VCaP (cell line): ENCODE measurements around the gene ITGB5.
"Not testable (repeated sequence)": the region's sequence is repeated elsewhere in the genome, so short reads cannot be mapped to it uniquely, and the experiment has no call there.

Experiments used
- H3K27ac ChIP-seq: fragments of 450-650 bp; 2 replicates; pipeline ENCODE4 v1.5.1; 2017
- TF ChIP-seq, protein P1 (sequence below): fragments of 450-650 bp; conservative IDR thresholded peaks from 2 replicates; pipeline ENCODE4 v1.5.1; 2017; ENCODE audit warnings: mild to moderate bottlenecking, moderate library complexity

Gene ITGB5

DNA sequence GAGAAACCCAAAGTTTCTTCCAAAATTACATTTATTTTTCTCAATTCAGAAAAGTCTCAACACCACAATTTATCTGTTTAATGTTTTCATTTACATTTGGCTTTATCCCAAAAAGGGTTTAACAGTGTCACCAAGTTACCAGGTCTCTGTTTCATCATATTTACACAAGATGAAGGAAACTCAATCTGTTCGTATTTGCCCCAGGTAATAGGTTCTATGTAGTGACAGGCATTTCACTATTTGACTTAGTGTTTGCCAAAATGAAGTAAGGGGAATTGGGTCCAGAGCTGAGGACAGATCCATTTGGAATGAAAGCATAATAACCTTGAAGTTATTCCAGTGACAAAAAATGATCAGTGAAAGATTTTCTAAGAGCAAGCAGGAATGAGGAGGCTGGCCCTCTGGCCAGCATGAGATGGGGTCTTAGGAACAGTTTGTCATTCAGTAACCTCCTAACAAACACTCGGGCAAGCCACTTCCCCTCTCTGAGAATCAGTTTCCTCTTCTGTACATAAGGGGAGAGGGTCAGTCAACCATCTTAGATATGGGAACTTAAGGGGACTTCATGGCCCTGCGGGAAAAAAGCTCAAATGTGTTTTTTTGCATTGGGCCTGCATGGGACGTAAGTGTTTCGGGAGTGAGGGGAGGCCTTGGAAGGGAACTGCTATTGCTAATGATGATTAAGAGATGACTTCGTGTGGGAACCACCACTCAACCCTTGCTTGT is 125.1 kb downstream of the ITGB5 start:
- H3K27ac ChIP-seq = peak overlapping the region; percentile 70
- TF ChIP-seq, protein P1, sequence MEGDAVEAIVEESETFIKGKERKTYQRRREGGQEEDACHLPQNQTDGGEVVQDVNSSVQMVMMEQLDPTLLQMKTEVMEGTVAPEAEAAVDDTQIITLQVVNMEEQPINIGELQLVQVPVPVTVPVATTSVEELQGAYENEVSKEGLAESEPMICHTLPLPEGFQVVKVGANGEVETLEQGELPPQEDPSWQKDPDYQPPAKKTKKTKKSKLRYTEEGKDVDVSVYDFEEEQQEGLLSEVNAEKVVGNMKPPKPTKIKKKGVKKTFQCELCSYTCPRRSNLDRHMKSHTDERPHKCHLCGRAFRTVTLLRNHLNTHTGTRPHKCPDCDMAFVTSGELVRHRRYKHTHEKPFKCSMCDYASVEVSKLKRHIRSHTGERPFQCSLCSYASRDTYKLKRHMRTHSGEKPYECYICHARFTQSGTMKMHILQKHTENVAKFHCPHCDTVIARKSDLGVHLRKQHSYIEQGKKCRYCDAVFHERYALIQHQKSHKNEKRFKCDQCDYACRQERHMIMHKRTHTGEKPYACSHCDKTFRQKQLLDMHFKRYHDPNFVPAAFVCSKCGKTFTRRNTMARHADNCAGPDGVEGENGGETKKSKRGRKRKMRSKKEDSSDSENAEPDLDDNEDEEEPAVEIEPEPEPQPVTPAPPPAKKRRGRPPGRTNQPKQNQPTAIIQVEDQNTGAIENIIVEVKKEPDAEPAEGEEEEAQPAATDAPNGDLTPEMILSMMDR = no peak

DNA sequence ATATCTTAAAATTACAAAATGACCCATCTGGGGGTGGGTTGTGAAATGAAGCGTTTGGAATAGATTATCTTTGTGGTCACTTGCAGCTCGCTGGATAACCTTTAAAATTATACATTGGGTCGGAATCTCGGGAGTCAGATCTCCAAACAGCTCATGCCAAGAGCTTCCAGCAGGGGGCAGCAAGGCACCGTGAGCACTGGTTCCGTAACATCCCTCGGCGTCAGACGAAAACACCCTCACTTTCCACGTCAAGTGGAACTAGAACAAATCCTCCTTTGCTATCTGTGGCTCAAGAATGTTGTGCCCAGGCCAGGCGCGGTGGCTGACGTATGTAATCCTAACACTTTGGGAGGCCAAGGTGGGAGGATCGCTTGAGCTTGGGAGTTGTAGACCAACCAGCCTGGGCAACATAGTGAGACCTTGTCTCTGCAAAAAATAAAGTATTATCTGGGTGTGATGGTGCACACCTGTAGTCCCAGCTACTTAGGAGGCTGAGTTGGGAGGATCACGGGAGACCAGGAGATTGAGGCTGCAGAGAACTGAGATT is 125.8 kb downstream of the ITGB5 start:
- TF ChIP-seq, protein P1 = peak; percentile 95
- peak overlapping the region; percentile 70 for H3K27ac ChIP-seq

DNA sequence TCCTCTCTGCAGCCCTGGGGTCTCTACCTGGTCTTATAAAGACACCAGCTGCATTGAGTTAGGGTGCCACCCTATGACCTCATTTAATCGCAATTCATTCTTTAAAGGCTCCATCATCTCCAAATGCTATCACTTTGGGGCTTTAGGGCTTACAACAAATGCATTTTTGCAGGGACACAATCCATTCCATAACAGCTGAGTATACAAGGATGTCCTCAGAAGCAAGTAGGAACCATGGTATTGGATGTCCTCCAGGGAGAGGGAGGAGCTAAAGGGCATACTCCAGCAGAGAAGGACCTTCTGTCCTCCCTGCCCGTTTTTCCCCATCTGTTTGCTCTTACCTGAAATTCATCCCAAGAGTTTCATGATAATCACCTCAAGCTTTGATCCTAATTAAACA is 126.6 kb downstream of the ITGB5 start:
- TF ChIP-seq, protein P1 = no peak
- H3K27ac ChIP-seq = peak overlapping the region; percentile 70; the same call in 1 of the 2 replicates

DNA sequence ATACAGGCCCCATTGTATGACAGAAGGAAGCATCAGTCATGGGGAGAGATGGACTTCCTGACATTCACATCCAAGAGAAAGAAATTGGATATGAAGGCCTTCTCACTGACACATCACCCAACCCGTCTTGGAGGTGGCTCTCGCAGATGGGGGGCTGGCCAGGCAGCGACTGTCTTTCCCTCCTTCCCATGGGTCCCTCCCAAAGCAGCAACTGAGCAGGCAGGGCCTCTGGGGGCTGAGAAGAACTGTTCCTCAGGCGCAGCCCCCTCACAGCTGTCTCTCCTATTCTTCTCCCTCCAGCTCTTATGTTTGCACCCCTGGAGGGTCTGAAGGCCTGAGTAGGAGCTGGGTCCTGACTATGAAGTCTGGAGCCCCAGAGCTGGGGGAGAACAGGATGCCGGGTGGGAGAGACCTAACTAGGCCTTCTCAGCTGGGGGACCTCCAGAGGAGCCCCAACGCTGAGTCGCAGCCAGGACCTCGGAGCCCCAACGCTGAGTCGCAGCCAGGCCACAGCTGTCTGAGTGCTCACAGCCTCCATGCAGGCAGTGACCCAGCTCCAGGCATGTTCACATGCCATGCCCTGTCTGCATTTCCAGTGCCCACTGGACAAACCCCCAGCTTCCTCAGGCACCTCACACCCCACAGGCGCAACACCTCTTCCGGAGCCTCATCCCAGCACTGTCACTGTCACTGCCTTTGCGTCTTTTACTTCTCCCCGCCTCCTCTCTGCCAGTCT is 127.3 kb downstream of the ITGB5 start:
- H3K27ac ChIP-seq = no peak overlapping the region
- TF ChIP-seq, protein P1 = no peak

DNA sequence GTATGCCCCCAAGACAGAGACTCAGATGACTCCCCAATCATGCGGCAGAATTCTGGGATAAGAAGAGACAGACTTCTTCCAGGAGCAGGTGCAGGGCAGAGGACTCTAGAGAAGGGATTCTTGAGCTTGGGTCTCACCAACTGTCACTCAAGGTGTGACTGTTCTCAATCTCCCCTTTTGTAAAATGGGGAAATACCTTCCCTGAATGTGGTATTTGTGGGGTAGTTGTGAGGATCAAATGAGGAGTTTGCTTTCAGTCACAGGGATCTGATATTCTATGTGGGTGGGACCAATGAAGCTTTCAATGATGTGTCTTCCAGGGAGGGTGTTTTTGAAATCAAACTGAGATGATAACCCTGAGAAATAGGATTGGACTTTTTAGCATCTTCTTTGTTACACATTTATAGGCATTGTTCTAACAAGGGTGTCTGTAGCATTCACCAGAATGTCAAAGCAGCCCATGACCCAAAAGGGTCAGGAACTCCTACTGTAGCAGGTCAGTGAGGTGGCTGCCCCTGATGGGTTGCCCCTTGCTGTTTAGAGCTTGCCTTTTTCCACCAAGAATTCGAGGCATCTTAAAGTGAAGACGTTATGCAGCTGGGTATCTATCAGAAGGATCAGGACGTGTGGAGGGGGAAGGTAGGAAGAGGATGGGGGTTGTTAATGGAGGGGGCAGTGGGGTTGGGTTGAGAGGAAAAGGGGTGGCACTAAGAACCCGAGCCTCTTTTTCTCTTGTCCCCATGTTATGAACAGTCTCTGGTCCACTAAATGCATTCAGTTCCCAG is 128.1 kb downstream of the ITGB5 start:
- TF ChIP-seq, protein P1 = no peak
- H3K27ac ChIP-seq = no peak overlapping the region

DNA sequence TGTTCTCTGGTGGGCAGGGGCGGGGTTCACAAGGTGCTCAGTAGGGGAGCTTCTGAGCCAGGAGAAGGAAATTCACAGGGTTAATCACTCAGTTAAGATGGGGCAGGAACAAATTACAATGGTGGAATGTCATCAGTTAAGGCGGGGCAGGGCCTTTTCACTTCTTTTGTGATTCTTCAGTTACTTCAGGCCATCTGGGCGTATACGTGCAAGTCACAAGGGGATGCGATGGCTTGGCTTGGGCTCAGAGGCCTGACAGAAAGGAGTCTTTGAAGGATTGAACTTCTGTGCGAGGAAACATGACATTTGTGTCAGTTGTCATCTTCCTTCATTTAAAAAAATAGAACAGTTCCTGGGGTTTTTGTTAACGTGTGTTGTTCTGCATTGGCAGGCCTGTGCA is 129.2 kb downstream of the ITGB5 start:
- not testable (repeated sequence) for H3K27ac ChIP-seq

DNA sequence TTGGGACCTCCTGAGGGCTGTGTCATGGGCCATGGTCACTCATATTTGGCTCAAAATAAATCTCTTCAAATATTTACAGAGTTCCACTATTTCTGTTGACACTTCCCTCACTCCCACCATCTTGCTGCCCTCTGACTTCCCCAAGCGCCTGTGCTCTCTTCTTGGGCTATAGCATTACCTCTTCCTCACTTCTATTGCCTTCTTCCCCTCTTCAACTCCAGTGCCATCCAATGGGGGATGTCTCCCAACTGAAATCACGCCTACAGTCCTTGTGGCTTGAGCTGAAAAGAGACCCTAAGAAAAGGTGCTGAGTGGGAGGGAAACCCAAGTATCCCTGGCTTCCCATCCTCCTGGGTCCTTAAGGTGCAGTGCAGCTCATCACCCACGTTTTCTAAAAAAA is 135.1 kb downstream of the ITGB5 start:
- TF ChIP-seq, protein P1 = no peak
- no peak overlapping the region for H3K27ac ChIP-seq
